Activated gamma-delta T cell treated with Interleukin-2 at 50 U/mL for 16 hours (primary cell): Measurements from ENCODE around the gene UROS.

Source experiments
- DNase-seq: peaks from one replicate; pipeline ENCODE4 v3.0.0-alpha.2; 2020

Gene UROS

GRCh38 chr10:125822878-125823662 lies at the start of gene UROS, which contains the start of gene BCCIP:
Gene UROS, minus strand, starts transcription at chr10:125823258. Its CDS starts 6,759 bp downstream, at chr10:125816499.
Gene BCCIP, plus strand, starts transcription at chr10:125823546. Its CDS starts 12 bp downstream, at chr10:125823558.
- peak; percentile 87 for DNase-seq

GRCh38 chr10:125871338-125871737 lies 48.3 kb upstream of the UROS start:
- no peak for DNase-seq

GRCh38 chr10:125868372-125868975 lies 45.4 kb upstream of the UROS start:
- no peak for DNase-seq

- no peak for DNase-seq
These were observed 43.5 kb upstream of the UROS start for GRCh38 chr10:125866421-125867029.

GRCh38 chr10:125865120-125865519 lies 42.1 kb upstream of the UROS start:
- DNase-seq: no peak

GRCh38 chr10:125859128-125859817 lies 36.2 kb upstream of the UROS start:
- no peak for DNase-seq

GRCh38 chr10:125857185-125857760 lies 34.2 kb upstream of the UROS start:
- DNase-seq: no peak

GRCh38 chr10:125852487-125852886 lies 29.4 kb upstream of the UROS start:
- no peak for DNase-seq

GRCh38 chr10:125850766-125851731 lies 28.0 kb upstream of the UROS start:
- DNase-seq: no peak

GRCh38 chr10:125849448-125849847 lies 26.4 kb upstream of the UROS start:
- DNase-seq: no peak

GRCh38 chr10:125848857-125849256 lies 25.8 kb upstream of the UROS start:
- no peak for DNase-seq

GRCh38 chr10:125848371-125848770 lies 25.3 kb upstream of the UROS start:
- DNase-seq: no peak

GRCh38 chr10:125846894-125847293 lies 23.8 kb upstream of the UROS start:
- DNase-seq: no peak

- no peak for DNase-seq
These were observed 22.6 kb upstream of the UROS start for GRCh38 chr10:125845617-125846016.

GRCh38 chr10:125844751-125845221 lies 21.7 kb upstream of the UROS start:
- no peak for DNase-seq

GRCh38 chr10:125843603-125844329 lies 20.7 kb upstream of the UROS start:
- DNase-seq: no peak

- DNase-seq: no peak
These were observed 17.9 kb upstream of the UROS start for GRCh38 chr10:125840955-125841354.

GRCh38 chr10:125840406-125840805 lies 17.3 kb upstream of the UROS start:
- no peak for DNase-seq

GRCh38 chr10:125838802-125839575 lies 15.9 kb upstream of the UROS start:
- DNase-seq: no peak

- no peak for DNase-seq
These were observed 13.7 kb upstream of the UROS start for GRCh38 chr10:125836746-125837145.
